ENCODE measurements around the gene PTOV1. TPM values are rescaled to one million over a fixed set of nuclear protein-coding genes. Genes with fewer than 3 reads are reported as not detected.

Gene PTOV1
- total and polyA plus RNA-seq, 2 of the 8 experiments (the other 6 are each of a cell fraction or from before 2014, with no cell fraction given): 147 to 251 TPM

GRCh38 chr19:49863935-49864320 is 13.0 kb downstream of the PTOV1 start:
- no peaks in the 10 kb centered on the region for H3K9me3 ChIP-seq (ENCODE audit: insufficient read depth in 2 of 2, low read depth in 1 of 2, low read length in 1 of 2)
- no peaks in the 10 kb centered on the region for H3K27me3 ChIP-seq (replicated peaks in 1 of 4; ENCODE audit: control insufficient read depth in 3 of 4, extremely low read depth in 1 of 4, insufficient read depth in 3 of 4, low read length in 3 of 4)
- H3K9ac ChIP-seq (replicated peaks in 1 of 4; ENCODE audit: extremely low read depth in 1 of 4, low read depth in 3 of 4, low read length in 3 of 4): no peak overlapping the region
- no peak overlapping the region for H4K5ac ChIP-seq (ENCODE audit: insufficient read length, low read depth, low read length)
- H4K20me1 ChIP-seq (replicated peaks in 1 of 2; ENCODE audit: control insufficient read depth in 1 of 2, insufficient read depth in 2 of 2, low read length in 2 of 2): peaks cover 17 to 30% of the 10 kb centered on the region in 2 experiments
- H4K91ac ChIP-seq (replicated peaks; ENCODE audit: insufficient read length, low read length): no peak overlapping the region
- no peak overlapping the region for H3K56ac ChIP-seq (replicated peaks; ENCODE audit: insufficient read length, low read depth, low read length)
- WGBS, 2 experiments (ENCODE audit: extremely low coverage in 1 of 2, insufficient coverage in 1 of 2, insufficient read length in 1 of 2, insufficient replicate concordance in 2 of 2, low coverage in 1 of 2, low lambda C conversion rate in 2 of 2, missing lambda C conversion rate in 1 of 2): 93% methylated on average over 17 of the region's 17 CpGs; no CpG with 5 or more reads in 1 of the 2 experiments
- H2BK15ac ChIP-seq (ENCODE audit: low read length): no peak overlapping the region
- H3K4me1 ChIP-seq (replicated peaks in 1 of 4; ENCODE audit: control insufficient read depth in 3 of 4, insufficient read depth in 4 of 4, low read length in 3 of 4): peaks cover 0 to 16% (median 4%) of the 10 kb centered on the region in 4 experiments; a peak in 5 of 7 replicates
- TF ChIP-seq SP2 (IDR thresholded peaks at IDR 0.05; ENCODE audit: low read length) (no peak), RNF2 (IDR thresholded peaks at IDR 0.05; ENCODE audit: borderline replicate concordance, low read depth, low read length, missing control alignments, poor library complexity, severe bottlenecking) (no peak), SUZ12 (IDR thresholded peaks at IDR 0.05; ENCODE audit: low read length) (no peak), CBX5 (IDR thresholded peaks at IDR 0.05; ENCODE audit: low read depth, low read length) (no peak), SIX5 (IDR thresholded peaks at IDR 0.05; ENCODE audit: low read depth, low read length) (no peak)
- H2BK120ac ChIP-seq (replicated peaks; ENCODE audit: low read depth, low read length): no peak overlapping the region
- H2BK20ac ChIP-seq (ENCODE audit: low read length): no peak overlapping the region
- no peak overlapping the region for H3K23ac ChIP-seq (ENCODE audit: insufficient read length)
- no peak overlapping the region for H3K27ac ChIP-seq (ENCODE audit: low read depth, low read length)
- H3K4me2 ChIP-seq (ENCODE audit: insufficient read depth in 1 of 2, low read depth in 2 of 2, low read length in 2 of 2): no peak overlapping the region
- ChIA-PET POLR2A (ENCODE audit: partially characterized antibody) (interaction anchor here (1.0 to 12.4 kb wide), 8 partner anchors 9 to 294 kb away, joined by 3 to 247 read pairs (median 6); partner anchors contain the start of genes AKT1S1, PTOV1 and TBC1D17), CTCF (ENCODE audit: partially characterized antibody) (interaction anchor here (1.0 to 3.4 kb wide), 5 partner anchors 10 to 51 kb away, joined by 3 to 13 read pairs (median 5); partner anchors contain the start of gene FUZ)
- no peak overlapping the region for H2AK5ac ChIP-seq (ENCODE audit: low read depth, low read length)
- no peak overlapping the region for H2BK12ac ChIP-seq (ENCODE audit: low read depth, low read length)
- no peak overlapping the region for H2AFZ ChIP-seq (ENCODE audit: low read length)
- FAIRE-seq: no peak
- no peak overlapping the region for H3K4me3 ChIP-seq (ENCODE audit: extremely low read depth in 1 of 4, insufficient read depth in 2 of 4, low read depth in 3 of 4, low read length in 4 of 4)
- peaks cover 0 to 27% of the 10 kb centered on the region in 2 experiments; a peak in 2 of 4 replicates for H3K79me2 ChIP-seq (ENCODE audit: control insufficient read depth in 1 of 2, insufficient read depth in 2 of 2, low read length in 2 of 2)
- no peak overlapping the region for H3K4ac ChIP-seq (replicated peaks; ENCODE audit: insufficient read length, low read depth, low read length)
- no peak overlapping the region for H4K8ac ChIP-seq (ENCODE audit: extremely low read depth, insufficient read depth, low read length)
- no peak overlapping the region for H3K14ac ChIP-seq (ENCODE audit: insufficient read length)
- no peak overlapping the region for H2BK5ac ChIP-seq (ENCODE audit: low read depth, low read length)
- H3K18ac ChIP-seq (ENCODE audit: extremely low read depth, low read length): no peak overlapping the region
- H3K36me3 ChIP-seq (ENCODE audit: control insufficient read depth in 2 of 4, insufficient read depth in 4 of 4, low read length in 3 of 4): peaks cover 20 to 47% (median 36%) of the 10 kb centered on the region in 4 experiments
- no peak for DNase-seq (ENCODE audit: low read depth in 1 of 2, low spot score in 2 of 2)
- peaks cover 9% of the 10 kb centered on the region for H3K23me2 ChIP-seq (ENCODE audit: low read depth, low read length)
- H3K79me1 ChIP-seq (ENCODE audit: low read depth, low read length): peaks cover 12% of the 10 kb centered on the region

All from H1 (cell line).